ENCODE results near the gene PRR36. TPM values are rescaled to one million over a fixed set of nuclear protein-coding genes. Genes with fewer than 3 reads are reported as not detected.
A peak's percentile ranks its signal among the peaks of the same experiment; 100 is the strongest.

The PRR36 gene
- polyA plus RNA-seq, 1 donor from 2014 or later: not detected

DNA sequence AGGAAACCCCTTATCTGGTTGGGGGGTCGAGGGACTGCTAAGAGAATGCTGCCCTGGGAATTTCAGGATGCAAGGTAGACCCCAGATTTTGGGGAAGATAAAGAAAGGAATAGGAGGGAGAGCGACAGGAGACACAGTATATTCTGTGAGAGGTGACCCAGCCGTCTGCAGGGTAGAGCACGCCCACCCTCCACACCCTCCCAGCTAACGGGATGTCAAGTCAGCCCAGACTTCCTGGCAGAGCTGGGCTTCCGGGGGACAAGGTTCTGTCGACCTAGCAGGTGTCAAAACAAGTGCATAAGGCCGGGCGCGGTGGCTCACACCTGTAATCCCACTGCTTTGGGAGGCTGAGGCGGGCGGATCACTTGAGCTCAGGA, 695 bp upstream of the PRR36 start:
- no peaks in the 10 kb centered on the region for H3K36me3 Mint-ChIP-seq
- peaks cover 8 to 14% (median 10%) of the 10 kb centered on the region in 3 donors for H3K4me1 Mint-ChIP-seq
- H3K4me3 Mint-ChIP-seq: peak overlapping the region in 1 of 4 donors; percentile 75
- peaks cover 0 to 4% (median 0%) of the 10 kb centered on the region in 3 donors for H3K9me3 Mint-ChIP-seq
- no peak overlapping the region for H3K27ac Mint-ChIP-seq
- H3K27me3 Mint-ChIP-seq: peaks cover 18% of the 10 kb centered on the region

DNA sequence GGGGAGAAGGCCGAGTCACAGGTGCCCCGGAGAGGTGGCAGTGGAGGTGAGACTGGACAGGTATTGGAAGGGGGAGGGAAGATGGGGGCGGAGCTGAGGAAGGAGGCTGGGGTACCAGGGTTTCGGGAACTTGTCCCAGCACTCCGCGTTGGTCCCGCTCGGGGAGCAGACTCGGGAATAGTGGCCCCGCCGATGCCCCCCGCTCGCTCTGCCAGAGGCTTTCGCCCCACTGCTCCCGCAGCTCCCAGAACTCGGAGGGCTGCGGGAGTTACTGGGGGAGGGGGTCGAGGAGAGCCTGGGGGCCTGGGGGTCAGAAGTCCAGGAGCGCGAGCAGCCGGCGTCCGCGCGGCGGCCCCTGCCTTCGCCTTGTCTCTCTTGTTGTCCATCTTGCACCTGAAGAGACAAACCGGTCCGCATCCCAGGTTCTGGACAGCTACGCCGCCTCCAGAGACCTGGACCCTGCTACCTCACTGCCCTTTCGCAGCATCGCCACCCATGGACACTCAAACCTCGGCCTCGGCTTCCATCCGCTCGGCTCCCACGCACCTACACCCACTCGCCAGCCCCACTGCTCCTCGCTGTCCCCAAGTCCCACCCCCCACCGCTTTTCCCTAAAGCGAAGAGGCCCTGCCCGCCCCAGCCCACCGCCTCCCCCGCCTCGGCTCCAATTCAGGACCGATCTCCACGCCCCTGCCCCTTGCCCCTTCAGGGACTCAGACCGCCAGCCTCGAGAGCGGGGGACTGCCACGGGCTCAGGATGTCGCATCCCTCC, 700 bp downstream of the PRR36 start:
- peaks cover 8 to 14% (median 10%) of the 10 kb centered on the region in 3 donors for H3K4me1 Mint-ChIP-seq
- H3K4me3 Mint-ChIP-seq: peak overlapping the region in 3 of 4 donors; percentile 48 to 75 (median 74)
- H3K9me3 Mint-ChIP-seq: peaks cover 0 to 4% (median 0%) of the 10 kb centered on the region in 3 donors
- H3K36me3 Mint-ChIP-seq: no peaks in the 10 kb centered on the region
- H3K27ac Mint-ChIP-seq: no peak overlapping the region
- peaks cover 18% of the 10 kb centered on the region for H3K27me3 Mint-ChIP-seq

DNA sequence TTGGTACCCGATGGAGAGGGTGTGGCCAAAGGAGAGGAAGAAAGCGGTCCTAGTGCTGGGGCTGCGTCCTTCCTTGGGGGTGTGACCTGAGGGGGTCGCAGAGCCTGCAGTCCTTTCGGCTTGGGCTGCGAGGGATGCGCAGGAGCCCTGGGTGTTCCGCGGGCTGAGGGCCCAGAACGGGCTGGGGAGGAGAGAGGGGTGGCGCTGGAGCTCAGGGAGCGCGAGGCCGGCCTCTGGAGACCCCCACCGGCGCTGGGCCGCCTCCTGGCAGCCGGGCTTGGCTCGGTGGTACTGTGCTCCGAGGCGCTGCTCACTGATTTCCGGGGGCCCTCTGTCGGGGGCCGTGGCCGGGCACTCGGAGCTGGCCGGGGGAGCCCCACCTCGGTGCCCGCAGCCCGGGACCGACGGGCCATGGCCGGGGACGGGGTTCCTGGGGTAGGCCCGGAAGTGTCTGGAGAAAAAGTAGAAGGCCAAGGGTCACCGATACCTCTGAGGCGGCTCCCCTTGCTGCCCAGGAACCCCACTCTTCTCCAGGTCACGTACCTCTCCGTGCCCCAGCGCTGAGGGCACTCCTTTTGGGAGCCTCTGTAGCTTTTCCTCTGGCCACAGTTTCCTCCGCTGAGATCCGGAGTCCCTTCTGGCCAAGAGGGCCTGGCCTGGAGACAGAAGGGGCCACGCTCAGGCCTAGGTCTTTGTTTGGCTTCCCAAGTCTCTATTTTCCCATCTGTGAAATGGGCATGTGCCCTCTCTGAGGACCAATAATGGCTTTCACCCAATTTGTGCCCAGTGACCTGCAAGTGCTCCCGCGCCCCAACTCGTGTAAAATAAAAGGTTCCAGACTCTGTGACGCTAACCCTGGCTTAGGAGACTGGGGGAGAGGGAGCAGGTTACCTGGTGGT, 1.6 kb downstream of the PRR36 start:
- Mint-ChIP-seq H3K4me1 (peaks cover 8 to 17% (median 10%) of the 10 kb centered on the region in 3 donors), H3K27ac (peak overlapping the region in 2 of 3 donors; percentile 7 to 53), H3K36me3 (no peaks in the 10 kb centered on the region), H3K9me3 (peaks cover 0 to 4% (median 0%) of the 10 kb centered on the region in 3 donors), H3K27me3 (peaks cover 20% of the 10 kb centered on the region), H3K4me3 (peak overlapping the region in 3 of 4 donors; percentile 34 to 86 (median 67))

DNA sequence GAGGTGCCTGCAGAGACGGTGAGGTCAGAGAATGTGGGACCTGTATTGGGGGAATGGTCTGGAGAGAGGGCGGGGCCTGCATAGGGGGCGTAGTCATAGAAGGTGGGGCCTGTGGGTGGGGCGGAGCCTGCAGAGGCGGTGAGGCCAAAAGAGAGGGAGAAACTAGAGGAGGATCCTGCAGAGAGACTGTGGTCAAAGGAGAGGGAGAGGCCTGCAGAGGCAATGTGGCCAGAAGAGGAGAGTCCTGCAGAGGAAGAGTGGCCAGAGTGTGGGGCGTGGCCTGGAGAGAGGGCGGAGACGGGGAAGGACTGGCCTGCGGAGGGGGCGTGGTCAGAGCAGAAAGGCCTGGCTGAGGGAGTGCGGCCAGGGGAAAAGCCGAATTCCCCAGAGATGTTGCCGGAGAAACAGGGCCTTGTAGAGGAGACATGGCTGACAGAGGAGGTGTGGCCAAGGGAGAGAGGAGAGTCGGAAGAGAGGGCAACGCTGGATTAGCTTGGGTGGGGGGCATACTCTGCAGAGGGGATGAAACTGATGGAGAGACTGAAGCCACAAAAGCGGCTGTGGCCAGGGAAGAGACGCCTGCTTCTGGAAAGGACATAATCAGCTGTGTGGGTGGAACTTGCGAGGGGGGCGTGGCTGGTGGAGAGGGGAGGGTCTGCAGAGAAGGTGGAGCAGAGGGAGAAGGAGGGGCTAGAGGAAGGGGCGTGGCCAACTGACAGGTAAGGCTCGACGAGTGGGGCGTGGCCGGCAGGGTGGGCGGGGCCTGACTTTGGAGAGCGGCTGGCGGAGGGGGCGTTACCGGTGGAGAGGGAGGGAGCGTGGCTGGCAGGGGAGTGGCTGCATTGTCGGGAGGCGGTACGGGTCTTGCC, 2.5 kb downstream of the PRR36 start:
- peaks cover 8 to 17% (median 10%) of the 10 kb centered on the region in 3 donors for H3K4me1 Mint-ChIP-seq
- H3K9me3 Mint-ChIP-seq: peaks cover 0 to 4% (median 0%) of the 10 kb centered on the region in 3 donors
- H3K36me3 Mint-ChIP-seq: no peaks in the 10 kb centered on the region
- peaks cover 22% of the 10 kb centered on the region for H3K27me3 Mint-ChIP-seq
- peak overlapping the region; percentile 12 to 86 (median 56) for H3K4me3 Mint-ChIP-seq
- H3K27ac Mint-ChIP-seq: peak overlapping the region in 2 of 3 donors; percentile 7 to 53

DNA sequence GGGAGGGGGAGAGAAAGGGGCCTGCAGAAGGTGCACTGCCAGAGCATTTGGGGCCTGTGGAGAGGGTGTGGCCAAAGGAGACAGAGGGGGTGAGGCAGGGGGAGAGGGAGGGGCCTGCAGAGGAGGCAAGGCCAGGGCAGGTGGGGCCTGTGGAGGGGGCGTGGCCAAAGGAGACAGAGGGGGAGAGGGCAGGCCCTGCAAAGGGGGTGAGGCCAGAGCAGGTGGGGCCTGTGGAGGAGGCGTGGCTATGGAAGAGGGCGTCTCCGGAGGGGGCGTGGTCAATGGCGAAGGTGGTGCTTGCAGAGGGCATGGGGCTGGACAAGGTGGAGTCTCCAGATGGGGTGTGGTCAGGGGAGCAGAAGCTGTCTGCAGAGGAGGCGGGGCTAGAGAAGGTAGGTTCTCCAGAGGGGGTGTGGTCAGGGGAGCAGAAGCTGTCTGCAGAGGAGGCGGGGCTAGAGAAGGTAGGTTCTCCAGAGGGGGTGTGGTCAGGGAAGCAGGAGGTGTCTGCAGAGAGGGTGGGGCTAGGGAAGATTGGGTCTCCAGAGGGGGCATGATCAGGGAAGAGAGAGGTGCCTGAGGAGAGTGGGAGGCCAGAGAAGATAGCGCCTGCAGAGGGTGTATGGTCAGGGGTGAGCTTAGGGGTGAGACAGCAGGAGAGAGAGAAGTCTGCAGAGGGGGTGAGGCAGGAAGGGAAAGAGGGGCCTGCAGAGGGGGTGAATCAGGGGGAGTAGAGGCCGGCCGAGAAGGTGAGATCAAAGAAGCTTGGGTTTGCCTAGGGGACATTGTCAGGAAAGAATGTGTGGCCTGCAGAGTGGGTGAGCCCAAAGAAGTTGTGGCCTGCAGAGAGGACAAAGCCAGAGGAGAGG, 3.4 kb downstream of the PRR36 start:
- peak overlapping the region in 1 of 3 donors; percentile 7 for H3K27ac Mint-ChIP-seq
- no peaks in the 10 kb centered on the region for H3K36me3 Mint-ChIP-seq
- H3K27me3 Mint-ChIP-seq: peaks cover 22% of the 10 kb centered on the region
- peaks cover 8 to 17% (median 10%) of the 10 kb centered on the region in 3 donors for H3K4me1 Mint-ChIP-seq
- H3K4me3 Mint-ChIP-seq: peak overlapping the region in 3 of 4 donors; percentile 34 to 85 (median 35)
- H3K9me3 Mint-ChIP-seq: peaks cover 0 to 4% (median 0%) of the 10 kb centered on the region in 3 donors

DNA sequence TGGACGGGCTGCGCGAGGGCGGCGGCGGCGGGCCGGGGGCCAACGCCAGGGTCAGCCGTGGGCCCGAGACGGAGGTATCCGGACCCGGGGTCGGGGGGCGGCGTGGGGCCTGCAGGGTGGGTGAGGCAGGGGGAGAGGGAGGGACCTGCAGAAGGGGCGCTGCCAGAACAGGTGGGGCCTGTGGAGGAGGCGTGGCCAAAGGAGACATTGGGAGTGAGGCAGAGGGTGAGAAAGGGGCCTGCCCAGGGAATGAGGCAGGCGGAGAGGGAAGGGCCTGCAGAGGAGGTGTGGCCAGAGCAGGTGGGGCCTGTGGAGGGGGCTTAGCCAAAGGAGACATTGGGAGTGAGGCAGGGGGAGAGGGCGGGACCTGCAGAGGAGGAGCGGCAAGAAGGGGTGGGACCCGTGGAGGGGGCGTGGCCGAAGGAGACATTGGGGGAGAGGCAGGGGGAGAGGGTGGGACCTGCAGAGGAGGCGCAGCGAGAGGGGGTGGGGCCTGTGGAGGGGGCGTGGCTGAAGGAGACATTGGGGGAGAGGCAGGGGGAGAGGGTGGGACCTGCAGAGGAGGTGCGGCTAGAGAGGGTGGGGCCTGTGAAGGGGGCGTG, 4.2 kb downstream of the PRR36 start:
- peaks cover 21% of the 10 kb centered on the region for H3K27me3 Mint-ChIP-seq
- H3K4me1 Mint-ChIP-seq: peaks cover 11 to 23% (median 13%) of the 10 kb centered on the region in 3 donors
- H3K36me3 Mint-ChIP-seq: no peaks in the 10 kb centered on the region
- peak overlapping the region in 1 of 3 donors; percentile 16 for H3K27ac Mint-ChIP-seq
- H3K9me3 Mint-ChIP-seq: peaks cover 0 to 4% (median 0%) of the 10 kb centered on the region in 3 donors
- H3K4me3 Mint-ChIP-seq: peak overlapping the region; percentile 43 to 90 (median 71)

DNA sequence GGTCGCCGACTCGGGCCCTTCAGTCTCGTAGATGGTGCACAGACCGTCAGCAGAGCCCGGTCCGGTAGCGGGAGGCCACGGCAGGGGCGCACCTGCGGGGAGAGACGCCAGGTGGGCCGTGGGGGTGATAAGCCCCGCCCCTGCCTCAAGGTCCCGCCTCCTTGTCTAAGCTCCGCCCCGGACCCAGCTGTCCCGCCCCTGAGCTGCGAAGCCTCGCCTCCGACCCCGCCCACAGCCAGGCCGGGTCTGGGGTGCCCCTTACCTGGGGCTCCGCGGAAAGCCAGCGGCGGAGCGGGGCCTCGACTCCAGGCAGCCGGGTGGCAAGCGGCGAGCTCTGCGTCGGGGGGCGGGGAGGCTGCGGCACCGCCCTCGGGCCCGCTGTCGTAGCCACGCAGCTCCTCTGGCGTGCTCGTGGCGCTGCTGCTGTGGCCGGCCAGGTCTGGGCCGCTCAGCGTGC, 4.7 kb downstream of the PRR36 start:
- no peaks in the 10 kb centered on the region for H3K36me3 Mint-ChIP-seq
- peak overlapping the region in 3 of 4 donors; percentile 56 to 75 (median 63) for H3K4me3 Mint-ChIP-seq
- peaks cover 23% of the 10 kb centered on the region for H3K27me3 Mint-ChIP-seq
- peak overlapping the region in 1 of 3 donors; percentile 70 for H3K27ac Mint-ChIP-seq
- peaks cover 0 to 4% (median 0%) of the 10 kb centered on the region in 3 donors for H3K9me3 Mint-ChIP-seq
- peaks cover 13 to 26% (median 15%) of the 10 kb centered on the region in 3 donors for H3K4me1 Mint-ChIP-seq

DNA sequence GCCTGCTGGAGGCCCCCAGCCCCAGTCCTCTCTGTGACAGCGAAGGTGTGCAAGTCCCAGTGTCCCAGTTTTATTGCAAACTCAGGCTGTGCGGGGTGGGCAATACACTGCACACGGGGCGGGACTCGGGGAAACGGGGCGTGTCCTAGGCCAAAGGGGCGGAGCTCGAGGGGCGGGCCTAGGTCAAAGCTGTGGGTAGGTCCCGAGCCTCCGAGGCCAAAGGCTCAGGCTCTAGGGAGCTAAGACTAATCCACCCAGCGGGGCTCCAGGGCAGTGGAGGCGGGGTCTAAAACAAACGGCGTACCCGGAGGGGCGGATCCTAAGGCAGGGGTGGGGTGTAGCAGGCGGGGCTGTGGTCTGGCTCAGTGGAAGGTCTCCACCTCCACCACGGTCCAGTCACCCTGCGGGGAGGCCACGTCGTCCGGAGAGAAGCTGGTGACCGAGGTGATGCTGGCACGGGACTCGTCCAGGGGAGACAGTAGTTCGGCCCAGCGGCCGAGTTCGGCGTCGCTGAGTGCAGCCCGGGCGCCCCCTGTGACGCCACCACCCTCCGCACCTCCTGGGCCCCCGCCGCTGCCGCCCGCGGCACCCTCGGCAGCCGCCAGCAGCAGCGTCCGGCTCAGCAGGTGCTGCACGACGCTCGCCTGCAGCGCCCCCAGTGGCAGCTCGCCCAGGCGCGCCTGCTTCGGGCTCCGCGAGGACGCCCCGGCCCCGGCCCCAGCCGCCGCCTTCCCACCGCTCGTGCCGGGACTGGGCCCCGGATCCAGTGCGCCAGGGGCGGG, 5.3 kb downstream of the PRR36 start:
- Mint-ChIP-seq H3K4me3 (peak overlapping the region; percentile 56 to 91 (median 80)), H3K27me3 (peaks cover 23% of the 10 kb centered on the region), H3K4me1 (peaks cover 13 to 27% (median 15%) of the 10 kb centered on the region in 3 donors), H3K27ac (peak overlapping the region; percentile 67 to 93 (median 70)), H3K9me3 (peaks cover 0 to 4% (median 0%) of the 10 kb centered on the region in 3 donors), H3K36me3 (no peaks in the 10 kb centered on the region)

DNA sequence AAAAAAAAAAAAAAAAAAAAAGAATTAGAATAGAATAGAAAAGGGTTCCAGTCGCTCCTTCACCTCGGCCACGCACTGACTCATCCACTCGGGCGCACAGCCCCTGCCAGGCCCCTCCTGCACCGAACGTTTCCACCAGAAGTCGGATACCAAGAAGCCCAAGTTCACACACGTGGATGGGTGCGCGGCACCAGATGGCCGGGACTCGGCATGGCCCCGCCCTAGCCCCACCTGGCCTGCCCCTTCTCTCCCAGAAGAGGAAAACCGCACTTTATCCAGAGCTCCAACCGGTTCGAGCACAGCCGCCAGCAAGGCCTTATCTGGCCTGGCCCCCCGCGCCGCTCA, 5.9 kb downstream of the PRR36 start:
- Mint-ChIP-seq H3K27me3 (peaks cover 23% of the 10 kb centered on the region), H3K27ac (peak overlapping the region in 2 of 3 donors; percentile 70 to 93), H3K36me3 (no peaks in the 10 kb centered on the region), H3K4me3 (peak overlapping the region; percentile 56 to 91 (median 80)), H3K4me1 (peaks cover 12 to 27% (median 15%) of the 10 kb centered on the region in 3 donors), H3K9me3 (peaks cover 0 to 4% (median 0%) of the 10 kb centered on the region in 3 donors)

DNA sequence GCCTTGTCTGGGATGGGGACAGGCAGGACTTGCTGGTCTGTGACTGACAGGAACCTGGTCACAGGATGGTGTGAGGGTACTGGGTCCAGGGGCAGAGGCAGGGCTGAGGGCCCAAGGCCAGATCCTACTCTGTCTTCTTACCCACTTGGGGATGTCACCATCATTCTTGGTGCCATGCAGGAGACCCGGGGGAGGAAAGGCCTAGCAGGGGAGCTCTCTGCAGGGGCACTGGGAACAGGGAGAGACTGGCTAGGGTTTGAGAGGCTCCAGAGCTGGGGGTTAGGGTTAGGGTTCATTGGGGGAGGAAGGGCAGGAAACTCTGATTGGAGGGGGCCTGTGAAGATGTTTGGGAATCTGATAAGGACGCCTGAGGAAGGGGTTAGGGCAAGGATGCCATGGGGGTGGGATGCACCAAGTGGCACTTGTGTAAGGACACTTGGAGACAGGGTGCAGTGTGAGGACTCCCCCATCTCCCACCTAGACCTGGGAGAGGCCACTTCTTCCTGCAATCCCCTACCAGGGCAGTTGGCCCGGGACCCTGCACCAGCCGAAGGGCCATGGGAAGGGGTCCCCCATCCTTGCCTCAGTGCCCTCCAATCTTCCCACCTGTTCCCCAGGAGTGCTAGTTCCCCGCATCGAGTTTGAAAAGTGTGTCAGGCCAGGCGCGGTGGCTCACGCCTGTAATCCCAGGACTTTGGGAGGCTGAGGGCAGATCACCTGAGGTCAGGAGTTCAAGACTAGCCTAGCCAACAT, 6.9 kb downstream of the PRR36 start:
- Mint-ChIP-seq H3K4me3 (peak overlapping the region in 2 of 4 donors; percentile 47 to 60), H3K4me1 (peaks cover 9 to 25% (median 15%) of the 10 kb centered on the region in 3 donors), H3K27me3 (peaks cover 17% of the 10 kb centered on the region), H3K27ac (no peak overlapping the region), H3K9me3 (peaks cover 0 to 4% (median 0%) of the 10 kb centered on the region in 3 donors), H3K36me3 (no peaks in the 10 kb centered on the region)

DNA sequence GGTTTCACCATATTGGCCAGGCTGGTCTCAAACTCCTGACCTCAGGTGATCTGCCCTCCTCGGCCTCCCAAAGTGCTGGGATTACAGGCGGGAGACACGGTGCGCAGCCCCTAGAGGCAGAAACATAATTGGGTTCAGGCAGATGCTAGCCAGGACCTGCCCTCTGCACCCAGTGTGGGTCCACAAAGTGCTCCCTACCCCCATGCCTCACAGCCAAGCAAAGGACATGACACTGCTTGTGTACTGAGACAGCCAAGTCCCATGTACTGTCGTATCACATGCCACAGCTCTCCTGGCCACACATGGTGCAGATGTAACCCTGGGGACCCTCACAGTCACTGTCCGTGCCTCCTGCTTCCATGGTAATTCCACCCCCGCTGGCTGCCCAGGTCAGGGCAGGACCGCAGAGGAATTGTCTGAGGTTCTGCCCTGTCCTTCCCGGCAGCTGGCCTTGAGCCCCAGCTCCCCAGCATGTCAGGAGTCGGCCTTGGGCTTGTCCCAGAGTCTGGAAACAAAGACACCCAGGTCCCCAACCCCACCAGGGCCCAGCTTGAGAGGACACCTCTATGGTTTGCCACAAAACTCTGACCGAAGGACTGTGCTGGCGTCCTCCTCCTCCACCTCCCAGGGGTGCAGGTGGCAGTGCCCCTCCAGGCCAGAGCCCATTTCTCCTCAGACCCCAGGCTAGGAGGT, 7.6 kb downstream of the PRR36 start:
- H3K4me3 Mint-ChIP-seq: no peak overlapping the region
- peaks cover 0 to 4% (median 0%) of the 10 kb centered on the region in 3 donors for H3K9me3 Mint-ChIP-seq
- H3K27ac Mint-ChIP-seq: no peak overlapping the region

More for the DNA sequence above, 7.6 kb downstream of the PRR36 start:
- Mint-ChIP-seq H3K27me3 (peaks cover 12% of the 10 kb centered on the region), H3K36me3 (no peaks in the 10 kb centered on the region), H3K4me1 (peaks cover 6 to 20% (median 13%) of the 10 kb centered on the region in 3 donors)
